AG09309 (cell line): Measurements from ENCODE around the gene GLP2R.

ENCODE experiments used
- DNase-seq: peaks from one replicate; pipeline ENCODE4 v3.0.0-alpha.2; 2010; ENCODE audit warnings: low read depth
- H3K4me3 ChIP-seq: 2 replicates; pipeline ENCODE4 v1.5.1; 2011; ENCODE audit warnings: mild to moderate bottlenecking, low read depth, low read length, moderate library complexity; ENCODE audit not compliant: control insufficient read depth
- CTCF ChIP-seq: IDR thresholded peaks from 2 replicates; pipeline ENCODE4 v1.5.1; 2011; ENCODE audit warnings: mild to moderate bottlenecking, low read depth, low read length, inconsistent platforms; ENCODE audit not compliant: insufficient read depth, control insufficient read depth; ENCODE audit errors: missing control alignments

GLP2R gene

GRCh38 chr17:9878786-9879525, 53.2 kb downstream of the GLP2R start:
- TF ChIP-seq CTCF: no peak
- H3K4me3 ChIP-seq: no peak overlapping the region
- no peak for DNase-seq

GRCh38 chr17:9880582-9880999, 54.9 kb downstream of the GLP2R start:
- H3K4me3 ChIP-seq: no peak overlapping the region
- no peak for TF ChIP-seq CTCF
- DNase-seq: no peak

- DNase-seq: no peak
- TF ChIP-seq CTCF: no peak
- no peak overlapping the region for H3K4me3 ChIP-seq
Observed at GRCh38 chr17:9883451-9883850, 57.7 kb downstream of the GLP2R start.

DNA sequence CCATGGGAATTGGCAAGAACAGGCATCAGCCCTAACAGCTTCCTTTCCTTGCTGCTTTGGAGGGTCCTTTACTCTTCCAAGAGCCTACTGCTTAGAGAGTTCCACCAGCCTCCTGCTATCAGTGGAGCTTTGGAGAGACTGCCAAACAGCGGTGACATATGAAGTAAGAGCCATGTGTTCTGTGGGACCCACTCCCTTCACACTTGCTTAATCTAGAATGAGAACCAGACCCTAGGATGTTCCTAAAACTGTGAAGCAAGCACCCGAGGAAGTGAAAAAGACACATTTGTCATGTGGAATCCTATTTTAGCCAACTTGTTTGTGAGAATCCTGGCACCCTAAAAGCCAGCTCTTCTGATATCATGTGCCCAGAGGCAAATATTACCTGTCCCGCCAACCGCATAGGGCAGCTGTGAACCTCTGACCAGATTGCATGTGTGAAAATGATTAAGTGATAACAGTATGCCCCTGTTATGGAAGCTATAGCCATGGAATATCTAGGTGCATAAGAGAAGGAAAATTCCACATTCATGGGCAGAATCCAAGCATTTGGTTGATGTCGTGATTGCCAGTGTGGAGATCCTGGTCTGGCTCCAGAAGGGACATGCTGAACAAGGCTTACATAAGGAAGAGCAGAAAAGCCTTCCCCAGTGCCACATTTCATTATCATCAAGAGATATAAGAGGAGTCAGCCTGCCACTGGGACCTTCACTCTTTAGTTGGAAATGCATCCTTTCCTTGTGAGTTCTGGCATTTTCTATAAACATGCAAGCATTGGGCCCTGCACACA, 60.6 kb downstream of the GLP2R start:
- no peak overlapping the region for H3K4me3 ChIP-seq
- DNase-seq: no peak
- TF ChIP-seq CTCF: no peak

DNA sequence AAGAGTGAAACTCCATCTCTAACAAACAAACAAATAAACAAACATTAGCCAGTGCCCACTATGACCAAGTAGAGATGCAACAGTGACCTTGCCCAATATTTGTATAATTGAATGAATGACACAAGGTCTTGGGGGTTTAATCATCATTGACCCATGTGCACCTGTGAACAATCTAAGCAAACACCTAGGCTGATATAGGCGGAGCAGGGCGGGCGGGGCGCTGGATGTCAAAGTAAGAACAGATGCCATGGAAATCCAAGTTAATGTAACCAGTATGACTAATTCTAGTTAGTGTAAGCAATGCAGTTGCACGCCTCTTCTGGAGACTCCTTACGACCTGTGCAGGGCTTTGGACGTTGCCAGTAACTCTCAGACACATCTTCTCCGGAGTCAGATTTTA, 61.8 kb downstream of the GLP2R start:
- no peak for TF ChIP-seq CTCF
- DNase-seq: no peak

DNA sequence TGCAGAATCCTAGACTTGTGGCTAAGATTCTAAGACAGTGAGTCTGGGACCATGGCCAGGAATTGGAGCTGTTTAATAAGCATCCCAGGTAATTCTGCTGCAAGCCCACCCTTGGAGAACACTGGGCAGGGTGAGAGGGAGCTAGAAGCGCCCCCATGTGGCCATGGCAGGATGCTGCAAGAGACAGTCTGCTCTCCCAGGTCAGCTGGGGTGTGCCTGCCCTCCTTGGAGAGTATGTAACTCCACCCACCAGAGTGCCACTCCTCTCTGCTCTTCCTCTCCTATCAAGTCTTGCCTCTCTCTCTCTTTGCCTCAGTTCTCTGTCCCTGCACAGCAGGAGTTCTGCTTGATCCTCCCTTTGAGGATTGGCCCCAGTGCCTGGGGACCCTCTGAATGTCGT, 64.4 kb downstream of the GLP2R start:
- no peak for DNase-seq
- H3K4me3 ChIP-seq: no peak overlapping the region
- no peak for TF ChIP-seq CTCF

More for the DNA sequence above, 61.8 kb downstream of the GLP2R start:
- no peak overlapping the region for H3K4me3 ChIP-seq
